ENCODE results near the gene ZSCAN22. TPM values are rescaled to one million over a fixed set of nuclear protein-coding genes. Genes with fewer than 3 reads are reported as not detected.

The ZSCAN22 gene
- total and polyA plus RNA-seq, 2 of the 13 experiments (the other 11 are each of a cell fraction or from before 2014, with no cell fraction given): 2.5 to 3.5 TPM

GRCh38 chr19:58326914-58327726, at the start of gene ZSCAN22 (continued):
- TF ChIP-seq ZBTB4 (CRISPR knock-in tag; IDR thresholded peaks at IDR 0.05; ENCODE audit: borderline replicate concordance) (0 out of 2 replicates have a peak, but pooled peaks have one; percentile 82), ZNF704 (CRISPR knock-in tag; IDR thresholded peaks at IDR 0.05; ENCODE audit: borderline replicate concordance) (no peak), ZNF7 (CRISPR knock-in tag; IDR thresholded peaks at IDR 0.05) (no peak), KLF16 (CRISPR knock-in tag; IDR thresholded peaks at IDR 0.05) (peak; percentile 85 to 89; a peak in 3 of 4 replicates), DMTF1 (CRISPR knock-in tag; IDR thresholded peaks at IDR 0.05) (no peak), CREBL2 (CRISPR knock-in tag; IDR thresholded peaks at IDR 0.05; ENCODE audit: borderline replicate concordance) (0 out of 2 replicates have a peak, but pooled peaks have one; percentile 74), CEBPG (CRISPR knock-in tag; IDR thresholded peaks at IDR 0.05) (no peak), HDAC1 (CRISPR knock-in tag; IDR thresholded peaks at IDR 0.05) (peak; percentile 97), ZNF891 (CRISPR knock-in tag; IDR thresholded peaks at IDR 0.05) (peak; percentile 96; the same call in 1 of the 2 replicates)
- TF ChIP-seq, protein P1, sequence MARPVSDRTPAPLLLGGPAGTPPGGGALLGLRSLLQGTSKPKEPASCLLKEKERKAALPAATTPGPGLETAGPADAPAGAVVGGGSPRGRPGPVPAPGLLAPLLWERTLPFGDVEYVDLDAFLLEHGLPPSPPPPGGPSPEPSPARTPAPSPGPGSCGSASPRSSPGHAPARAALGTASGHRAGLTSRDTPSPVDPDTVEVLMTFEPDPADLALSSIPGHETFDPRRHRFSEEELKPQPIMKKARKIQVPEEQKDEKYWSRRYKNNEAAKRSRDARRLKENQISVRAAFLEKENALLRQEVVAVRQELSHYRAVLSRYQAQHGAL (CRISPR knock-in tag; IDR thresholded peaks at IDR 0.05; ENCODE audit: not compliant biosample characterization): no peak
